H9 (cell line): ENCODE measurements around the gene TNFAIP3. TPM values are rescaled to one million over a fixed set of nuclear protein-coding genes. Genes with fewer than 3 reads are reported as not detected.

ENCODE experiments used
- DNase-seq: peaks from one replicate; pipeline ENCODE4 v3.0.0-alpha.2; 2017
- H2AFZ ChIP-seq: one replicate; pipeline ENCODE4 v1.6.1; 2013; ENCODE audit warnings: mild to moderate bottlenecking, low read length, control low read depth, moderate library complexity
- H2AK5ac ChIP-seq: 2 replicates; pipeline ENCODE4 v1.6.1; 2013; ENCODE audit warnings: low read length, control low read depth, mixed read lengths; ENCODE audit not compliant: insufficient read length
- H2BK120ac ChIP-seq: one replicate; pipeline ENCODE4 v1.6.1; 2013; ENCODE audit warnings: low read depth, mild to moderate bottlenecking, low read length, control low read depth, inconsistent platforms; ENCODE audit not compliant: poor library complexity, severe bottlenecking
- H2BK12ac ChIP-seq: 2 replicates; pipeline ENCODE4 v1.6.1; 2013; ENCODE audit warnings: low read length, control low read depth, mixed read lengths, low read depth; ENCODE audit not compliant: insufficient read length
- H2BK15ac ChIP-seq: 2 replicates; pipeline ENCODE4 v1.6.1; 2013; ENCODE audit warnings: low read depth, low read length, control low read depth
- H2BK20ac ChIP-seq: one replicate; pipeline ENCODE4 v1.6.1; 2013; ENCODE audit warnings: low read depth, mild to moderate bottlenecking, low read length, control low read depth, inconsistent platforms; ENCODE audit not compliant: poor library complexity, severe bottlenecking
- H2BK5ac ChIP-seq: 2 replicates; pipeline ENCODE4 v1.6.1; 2013; ENCODE audit warnings: low read length, control low read depth, mixed read lengths; ENCODE audit not compliant: insufficient read length
- H3K14ac ChIP-seq: 2 replicates; pipeline ENCODE4 v1.6.1; 2013; ENCODE audit warnings: low read length, control low read depth; ENCODE audit not compliant: insufficient read depth
- H3K18ac ChIP-seq: 2 replicates; pipeline ENCODE4 v1.6.1; 2013; ENCODE audit warnings: low read depth, mild to moderate bottlenecking, mixed read lengths, low read length, control low read depth; ENCODE audit not compliant: insufficient read length
- H3K23ac ChIP-seq: 2 replicates; pipeline ENCODE4 v1.6.1; 2013; ENCODE audit warnings: low read length, control low read depth, mixed read lengths, low read depth; ENCODE audit not compliant: insufficient read length
- H3K23me2 ChIP-seq: 2 replicates; pipeline ENCODE4 v1.6.1; 2013; ENCODE audit warnings: low read depth, mild to moderate bottlenecking, mixed read lengths, low read length, control low read depth; ENCODE audit not compliant: insufficient read length, poor library complexity, severe bottlenecking
- H3K27ac ChIP-seq: 2 replicates; pipeline ENCODE4 v1.5.1; 2013; ENCODE audit warnings: low read length, control low read depth, mixed read lengths, low read depth; ENCODE audit not compliant: insufficient read length
- H3K27me3 ChIP-seq: 2 replicates; pipeline ENCODE4 v1.6.1; 2013; ENCODE audit warnings: low read length, control low read depth, inconsistent platforms; ENCODE audit not compliant: insufficient read depth
- H3K4ac ChIP-seq: 2 replicates; pipeline ENCODE4 v1.6.1; 2013; ENCODE audit warnings: low read depth, mild to moderate bottlenecking, control low read depth, inconsistent platforms, low read length, moderate library complexity
- H3K4me1 ChIP-seq: 2 replicates; pipeline ENCODE4 v1.6.1; 2013; ENCODE audit warnings: low read length, control low read depth, inconsistent platforms; ENCODE audit not compliant: insufficient read depth
- H3K4me2 ChIP-seq: 2 replicates; pipeline ENCODE4 v1.6.1; 2013; ENCODE audit warnings: low read length, control low read depth, mixed read lengths; ENCODE audit not compliant: insufficient read length, insufficient read depth
- H3K56ac ChIP-seq: 2 replicates; pipeline ENCODE4 v1.6.1; 2013; ENCODE audit warnings: low read depth, mild to moderate bottlenecking, mixed read lengths, low read length, control low read depth; ENCODE audit not compliant: insufficient read length
- H3K79me1 ChIP-seq: 2 replicates; pipeline ENCODE4 v1.6.1; 2013; ENCODE audit warnings: low read depth, mild to moderate bottlenecking, moderate library complexity, low read length, control low read depth, inconsistent platforms; ENCODE audit not compliant: insufficient read depth, poor library complexity, severe bottlenecking
- H3K79me2 ChIP-seq: 2 replicates; pipeline ENCODE4 v1.6.1; 2013; ENCODE audit warnings: low read length, control low read depth, inconsistent platforms; ENCODE audit not compliant: insufficient read depth
- H3K9ac ChIP-seq: 2 replicates; pipeline ENCODE4 v1.6.1; 2013; ENCODE audit warnings: low read length, control low read depth, mixed read lengths; ENCODE audit not compliant: insufficient read length; ENCODE audit errors: extremely low read depth
- H3K9me3 ChIP-seq: one replicate; pipeline ENCODE4 v1.6.1; 2013; ENCODE audit warnings: low read depth, low read length, inconsistent platforms; ENCODE audit not compliant: control insufficient read depth
- H3T11ph ChIP-seq: one replicate; pipeline ENCODE4 v1.6.1; 2013; ENCODE audit warnings: mild to moderate bottlenecking, low read length, control low read depth, inconsistent platforms
- H4K20me1 ChIP-seq: one replicate; pipeline ENCODE4 v1.6.1; 2013; ENCODE audit not compliant: control insufficient read depth, insufficient read length, insufficient read depth
- H4K5ac ChIP-seq: 2 replicates; pipeline ENCODE4 v1.6.1; 2013; ENCODE audit warnings: low read depth, mild to moderate bottlenecking, mixed read lengths, low read length, control low read depth; ENCODE audit not compliant: insufficient read length
- H4K8ac ChIP-seq: replicated peaks from 2 replicates; pipeline ENCODE4 v1.6.1; 2013; ENCODE audit warnings: low read length, control low read depth, mixed read lengths, low read depth; ENCODE audit not compliant: insufficient read length
- H4K91ac ChIP-seq: 2 replicates; pipeline ENCODE4 v1.6.1; 2013; ENCODE audit warnings: low read depth, mild to moderate bottlenecking, moderate library complexity, mixed read lengths, low read length, control low read depth; ENCODE audit not compliant: insufficient read length
- H3K27ac Mint-ChIP-seq, 3 experiments: 2 replicates in 2 of 3; 3 replicates in 1 of 3; pipeline ENCODE4 v1.8.0; 2020 to 2021; ENCODE audit warnings: mixed read lengths in 3 of 3, mild to moderate bottlenecking in 1 of 3, moderate library complexity in 1 of 3
- H3K27me3 Mint-ChIP-seq: 2 replicates; pipeline ENCODE4 v1.8.0; 2021; ENCODE audit warnings: low read depth, mild to moderate bottlenecking, moderate library complexity, mixed read lengths
- H3K36me3 Mint-ChIP-seq, 3 experiments: 2 replicates in 2 of 3; 3 replicates in 1 of 3; pipeline ENCODE4 v1.8.0; 2020 to 2021; ENCODE audit warnings: low read depth in 3 of 3, mixed read lengths in 3 of 3; ENCODE audit not compliant: insufficient read depth in 1 of 3
- H3K4me1 Mint-ChIP-seq, 2 experiments: 2 replicates each; pipeline ENCODE4 v1.8.0; 2020; ENCODE audit warnings: mixed read lengths in 2 of 2
- H3K4me3 Mint-ChIP-seq, 2 experiments: 2 replicates in 1 of 2; 3 replicates in 1 of 2; pipeline ENCODE4 v1.8.0; 2020 to 2021; ENCODE audit warnings: mild to moderate bottlenecking in 2 of 2, mixed read lengths in 2 of 2, moderate library complexity in 1 of 2
- H3K9me3 Mint-ChIP-seq, 2 experiments: 2 replicates in 1 of 2; 3 replicates in 1 of 2; pipeline ENCODE4 v1.8.0; 2020; ENCODE audit warnings: mild to moderate bottlenecking in 2 of 2, mixed read lengths in 2 of 2, moderate library complexity in 1 of 2
- CTCF ChIP-seq: fragments of 200-600 bp; sonication (generic); conservative IDR thresholded peaks from 3 replicates; pipeline ENCODE4 v1.8.0; 2021; ENCODE audit warnings: antibody characterized with exemption, mild to moderate bottlenecking
- WGBS: extraction: QIAGEN DNeasy Blood & Tissue Kit; methylation state at CpG from one replicate; pipeline ENCODE4 v1.1.7; 2013; ENCODE audit warnings: missing lambda C conversion rate, low lambda C conversion rate, mixed read lengths; ENCODE audit not compliant: insufficient read length; ENCODE audit errors: extremely low coverage; 5-methylcytosine and 5-hydroxymethylcytosine counted together
- total RNA-seq: library from RNA; stranded (reverse); gene quantifications from 2 replicates; pipeline ENCODE4 v1.2.1, GENCODE V29; 2021

TNFAIP3 gene
- total RNA-seq, 1 experiment from 2014 or later = 3.7 TPM

- Histone ChIP-seq H4K5ac (no peak overlapping the region), H2AK5ac (no peak overlapping the region), H3K79me1 (no peaks in the 10 kb centered on the region), H3K27me3 (no peaks in the 10 kb centered on the region), H3K79me2 (no peaks in the 10 kb centered on the region), H4K91ac (no peak overlapping the region), H2BK120ac (no peak overlapping the region), H3K23me2 (no peaks in the 10 kb centered on the region), H3K27ac (no peak overlapping the region), H3T11ph (no peak overlapping the region), H4K20me1 (no peaks in the 10 kb centered on the region), H3K9me3 (no peaks in the 10 kb centered on the region), H3K4me1 (peaks cover 8% of the 10 kb centered on the region; the same call in 1 of the 2 replicates), H3K9ac (no peak overlapping the region), H2BK5ac (no peak overlapping the region), H4K8ac (no peak overlapping the region), H2BK12ac (no peak overlapping the region), H3K4me2 (no peak overlapping the region), H2AFZ (peak overlapping the region; percentile 83), H2BK15ac (no peak overlapping the region), H3K4ac (no peak overlapping the region), H3K56ac (no peak overlapping the region), H3K18ac (no peak overlapping the region), H3K23ac (no peak overlapping the region), H2BK20ac (no peak overlapping the region), H3K14ac (no peak overlapping the region)
- no CpG with 5 or more reads among the region's 12 CpGs for WGBS
- H3K36me3 Mint-ChIP-seq = no peaks in the 10 kb centered on the region
- peaks cover 6% of the 10 kb centered on the region for H3K27me3 Mint-ChIP-seq
- H3K4me3 Mint-ChIP-seq = no peak overlapping the region
- no peaks in the 10 kb centered on the region for H3K9me3 Mint-ChIP-seq
- H3K27ac Mint-ChIP-seq = peak overlapping the region in 1 of 3 experiments; percentile 36; a peak in 2 of 7 replicates
- no peak for DNase-seq
- H3K4me1 Mint-ChIP-seq = peaks cover 28 to 32% of the 10 kb centered on the region in 2 experiments
- no peak for TF ChIP-seq CTCF
These were observed 58.2 kb downstream of the TNFAIP3 start for GRCh38 chr6:137925141-137925698.
